Measurements from ENCODE around the gene CDCA3.

DNA sequence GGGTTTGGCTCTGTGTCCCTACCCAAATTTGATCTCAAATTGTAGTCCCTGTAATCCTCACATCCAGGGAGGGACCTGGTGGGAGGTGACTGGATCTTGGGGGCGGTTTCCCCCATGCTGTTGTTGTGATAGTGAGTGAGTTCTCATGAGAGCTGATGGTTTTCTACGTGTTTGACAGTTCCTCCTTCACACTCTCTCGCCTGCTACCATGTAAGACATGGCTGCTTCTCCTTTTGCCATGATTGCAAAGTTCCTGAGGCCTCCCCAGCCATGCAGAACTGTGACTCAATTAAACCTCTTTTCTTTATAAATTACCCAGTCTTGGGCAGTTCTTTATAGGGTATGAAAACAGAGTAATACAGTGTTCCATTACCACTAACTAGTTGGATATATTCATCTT, 43.2 kb upstream of the CDCA3 start:
- TF ChIP-seq POLR2A (IDR thresholded peaks at IDR 0.05; ENCODE audit: low read depth, low read length) (no peak), TAF1 (IDR thresholded peaks at IDR 0.05; ENCODE audit: borderline replicate concordance, low read depth, low read length) (no peak), POLR2AphosphoS5 (IDR thresholded peaks at IDR 0.05; ENCODE audit: low read depth, low read length) (no peak)

Measured in GM12892 (cell line).